AG10803 (cell line): Measurements from ENCODE around the gene VAV2.

Source experiments
- DNase-seq: peaks from one replicate; pipeline ENCODE4 v3.0.0; 2010; ENCODE audit warnings: low read depth
- H3K4me3 ChIP-seq: 2 replicates; pipeline ENCODE4 v1.5.1; 2011; ENCODE audit warnings: mild to moderate bottlenecking, low read length, control low read depth
- CTCF ChIP-seq: conservative IDR thresholded peaks from 2 replicates; pipeline ENCODE4 v1.5.1; 2011; ENCODE audit warnings: mild to moderate bottlenecking, low read length, control low read depth, inconsistent platforms

VAV2 gene

GRCh38 chr9:133973111-133973790, 18.9 kb downstream of the VAV2 start:
- DNase-seq, result no peak
- no peak for TF ChIP-seq CTCF

DNA sequence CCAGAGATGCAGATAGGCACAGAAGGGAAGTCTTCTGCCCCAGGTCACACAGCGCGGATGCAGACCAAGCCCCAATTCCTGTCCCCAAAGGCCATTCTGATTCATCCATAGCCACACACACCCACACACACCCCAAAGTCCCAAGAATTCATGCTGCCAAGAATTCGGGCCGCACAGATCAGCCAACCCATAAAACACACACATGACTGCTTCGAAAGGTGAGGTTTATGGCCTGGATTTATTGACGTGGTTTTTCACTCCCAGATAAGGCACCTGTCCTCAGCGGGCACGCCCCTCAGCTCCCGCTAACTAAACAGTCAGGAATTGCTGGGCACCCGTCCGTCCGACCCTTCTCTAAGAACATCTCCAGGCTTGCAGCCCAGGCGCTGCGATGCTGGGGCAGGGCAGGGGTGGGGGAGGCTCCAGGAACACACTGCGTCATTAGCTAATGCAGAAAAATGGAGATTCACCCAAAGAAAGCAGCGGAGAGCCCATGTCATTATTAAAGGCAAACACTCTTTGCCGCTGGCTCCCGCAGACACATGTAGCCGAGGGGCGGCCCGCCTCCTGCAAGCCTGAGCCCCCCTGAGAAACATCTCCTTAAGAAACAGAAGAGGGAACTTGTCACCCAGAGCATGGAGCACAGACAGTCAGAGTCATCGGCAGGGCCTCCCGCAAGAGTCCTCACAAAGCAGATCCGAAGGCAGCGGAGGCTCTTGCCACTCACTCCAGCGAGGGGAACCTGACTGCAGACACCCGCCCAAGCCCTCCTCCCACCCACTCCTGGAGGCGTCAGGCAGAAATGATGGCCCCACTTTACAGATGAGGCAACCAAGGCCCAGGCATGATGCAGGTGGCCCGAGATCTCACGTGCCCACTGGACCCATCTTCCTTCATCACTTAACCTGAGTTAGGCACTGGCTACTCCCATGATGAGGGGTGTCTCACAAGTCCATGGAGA, 19.9 kb downstream of the VAV2 start:
- TF ChIP-seq CTCF, result no peak
- no peak overlapping the region for H3K4me3 ChIP-seq
- no peak for DNase-seq

More at GRCh38 chr9:133973111-133973790, 18.9 kb downstream of the VAV2 start:
- no peak overlapping the region for H3K4me3 ChIP-seq

DNA sequence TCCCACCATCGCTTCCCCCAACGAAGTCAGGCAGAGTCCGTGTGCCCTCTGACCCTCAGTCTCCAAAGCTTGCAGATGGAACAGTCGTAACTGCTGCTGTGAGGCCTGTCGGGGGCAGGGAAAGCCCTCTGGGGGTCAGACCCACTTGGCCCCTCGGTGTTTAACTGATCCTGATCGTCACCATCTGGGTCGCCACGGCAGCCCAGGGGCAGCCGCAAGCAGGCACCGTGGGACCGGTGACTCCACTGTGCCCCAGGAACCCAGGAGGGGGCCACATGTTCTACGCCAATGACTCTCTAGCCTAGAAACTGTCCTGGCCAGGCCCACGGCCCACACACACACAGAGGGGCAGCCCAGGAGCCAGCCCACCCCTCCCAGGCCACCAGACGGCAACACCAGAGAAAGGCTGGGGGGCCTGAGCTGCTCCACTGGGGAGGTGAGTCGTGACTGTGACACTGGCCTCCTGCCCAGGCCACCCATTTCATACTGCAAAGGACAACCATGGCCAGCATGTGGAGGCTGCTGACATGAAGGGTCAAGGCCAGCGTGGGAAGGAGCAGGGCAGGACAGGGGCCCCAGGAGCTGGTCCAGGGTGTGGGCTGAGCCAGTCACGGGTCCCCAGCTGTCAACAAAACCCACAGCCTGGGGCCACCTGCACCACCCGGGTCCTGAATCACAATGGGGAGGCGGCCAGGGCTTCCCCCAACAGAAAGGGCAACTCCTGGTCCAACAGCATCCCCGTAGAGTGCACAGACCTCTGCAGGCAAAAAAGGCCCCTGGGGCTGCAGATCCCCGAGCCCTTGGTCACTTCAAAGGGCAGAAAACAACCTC, 20.8 kb downstream of the VAV2 start:
- no peak for TF ChIP-seq CTCF
- no peak overlapping the region for H3K4me3 ChIP-seq
- DNase-seq, result no peak

- H3K4me3 ChIP-seq, result no peak overlapping the region
- no peak for DNase-seq
- TF ChIP-seq CTCF, result no peak
Observed at GRCh38 chr9:133970581-133971058, 21.5 kb downstream of the VAV2 start.

GRCh38 chr9:133969681-133970580, 22.2 kb downstream of the VAV2 start:
- TF ChIP-seq CTCF, result no peak
- no peak for DNase-seq
- no peak overlapping the region for H3K4me3 ChIP-seq
